Stimulated activated CD4-positive, alpha-beta T cell treated with anti-CD3 and anti-CD28 coated beads, Interleukin-4, amount 100 ng/mL, for 24 hours (primary cell): Measurements from ENCODE around the gene ZNF219.
A peak's percentile ranks its signal among the peaks of the same experiment; 100 is the strongest.

Experiments used
- DNase-seq: peaks from one replicate; pipeline ENCODE4 v3.0.0-alpha.2; 2020

ZNF219 gene

DNA sequence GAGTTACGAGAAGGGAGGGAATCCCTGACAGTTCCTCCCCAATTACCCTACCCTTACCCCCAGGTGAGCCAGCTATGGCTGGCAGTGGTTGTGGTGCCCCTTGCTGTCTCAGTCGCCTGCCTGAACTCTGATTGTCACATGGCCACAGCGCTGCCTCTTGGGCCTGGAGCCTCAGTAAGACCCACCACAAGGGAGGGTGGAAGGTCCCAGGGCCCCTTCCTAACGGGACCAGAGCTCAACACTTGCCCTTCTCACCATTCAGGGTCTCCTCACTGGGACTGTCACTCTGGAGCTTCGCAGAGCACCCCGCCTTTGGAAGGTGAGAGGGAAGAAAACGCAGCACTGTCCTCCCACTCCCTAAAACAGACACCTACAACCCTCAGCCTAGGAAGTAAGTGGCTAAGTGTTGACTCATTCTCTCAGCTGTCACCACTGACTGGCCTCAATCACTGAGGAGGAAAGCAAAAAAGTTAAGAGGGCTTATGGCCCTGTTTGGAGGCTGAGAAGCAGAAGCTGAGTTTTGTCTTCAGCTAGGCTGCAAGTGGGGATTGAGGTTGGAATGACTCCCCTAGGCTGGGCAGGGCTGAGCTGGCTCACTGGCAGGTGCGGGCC lies 3.5 kb upstream of the ZNF219 start:
- no peak for DNase-seq

DNA sequence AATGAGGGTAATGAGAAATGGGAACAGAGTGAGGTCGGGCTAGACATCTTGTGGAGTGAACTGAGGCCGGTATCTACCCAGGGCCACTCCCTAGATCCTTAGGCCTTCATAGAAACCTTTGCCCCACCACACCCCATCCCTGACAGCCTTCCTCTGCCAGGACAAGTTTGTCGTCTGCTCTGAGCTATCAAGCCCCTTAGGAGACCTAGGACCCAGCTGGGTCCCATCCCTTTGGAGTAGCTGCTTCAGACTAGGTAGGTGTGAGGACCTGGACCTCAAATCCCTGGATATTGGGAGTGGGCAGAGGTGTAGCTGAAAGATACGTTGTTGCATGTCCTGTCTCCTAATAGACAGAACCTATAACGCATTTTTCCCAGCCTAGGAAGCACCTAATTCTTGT lies 2.5 kb upstream of the ZNF219 start, which contains the start of gene TMEM253:
Gene TMEM253 (plus strand): TSS at position 136 of the 400 bp plus-strand sequence. CDS start 278 bp downstream, outside the sequence.
- no peak for DNase-seq

DNA sequence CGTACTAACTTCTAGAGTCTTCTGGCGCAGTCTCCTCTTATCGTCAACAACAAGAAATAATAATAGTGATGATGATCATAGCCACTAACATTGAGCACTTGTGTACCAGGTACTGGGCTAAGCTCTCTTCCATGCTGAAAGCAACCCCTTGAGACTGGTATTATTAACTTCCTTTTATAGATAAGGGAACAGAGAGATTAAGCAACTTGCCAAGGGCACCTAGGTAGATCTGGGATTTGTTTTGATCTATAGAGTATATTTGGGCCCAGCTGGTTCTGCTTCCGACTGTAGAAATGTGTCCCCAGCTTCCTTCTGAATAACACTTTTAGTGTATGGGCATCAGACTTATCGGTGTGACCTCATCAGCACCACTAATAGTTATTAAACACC lies 1.1 kb upstream of the ZNF219 start:
- DNase-seq = no peak

DNA sequence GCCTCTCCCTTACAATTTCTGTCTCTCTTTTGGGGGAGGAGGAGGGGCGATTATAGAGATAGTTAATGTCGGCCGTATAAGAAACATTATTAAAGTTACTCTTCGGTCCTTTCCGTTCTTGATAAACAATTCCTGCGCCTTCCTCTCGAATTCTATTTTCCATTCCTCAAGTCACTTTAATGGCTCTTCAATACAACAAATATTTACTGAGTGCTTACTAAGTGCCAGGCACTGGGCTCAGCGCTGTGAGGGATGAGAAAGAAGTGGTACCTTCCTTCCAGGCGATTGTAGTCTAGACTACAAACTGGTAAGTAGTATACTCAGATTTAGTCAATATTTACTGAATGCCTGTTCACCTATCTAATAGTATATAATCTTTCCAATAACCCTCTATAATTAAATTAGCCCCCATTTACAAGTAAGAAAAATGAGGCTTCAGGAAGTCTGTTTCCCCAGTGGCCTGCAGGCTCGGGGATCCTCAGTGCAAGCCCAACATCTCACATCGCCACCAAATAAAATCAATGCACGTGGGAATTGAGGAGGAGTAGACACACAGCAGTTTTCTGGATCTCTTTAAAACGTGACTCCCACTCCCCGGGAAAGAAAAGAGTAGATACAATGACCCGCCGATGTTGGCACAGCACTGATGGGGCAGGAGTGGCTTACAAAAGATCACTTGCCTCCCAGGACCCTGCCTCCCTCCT lies 589 bp upstream of the ZNF219 start:
- no peak for DNase-seq

DNA sequence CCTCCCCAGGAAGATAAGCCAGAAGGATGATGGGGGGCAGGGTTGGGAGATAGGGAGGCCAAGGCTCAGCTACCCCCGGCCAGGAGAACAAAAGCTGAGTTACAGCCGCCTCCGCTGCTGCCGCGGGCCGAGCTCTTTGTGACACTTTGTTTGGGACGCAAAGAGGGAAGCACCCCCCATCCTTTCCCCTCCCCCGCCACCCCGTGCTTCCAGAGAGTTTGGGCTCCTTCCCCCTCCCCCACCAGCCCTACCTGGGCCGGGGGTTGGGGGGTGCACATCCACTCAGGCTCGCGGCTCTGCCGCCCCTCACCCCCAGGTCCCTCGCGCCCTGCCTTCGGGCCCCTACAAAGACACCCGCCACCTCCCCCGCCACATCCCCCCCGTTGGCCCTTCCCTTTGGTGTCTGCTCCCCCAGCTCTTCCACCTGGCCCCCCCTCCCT lies 799 bp downstream of the ZNF219 start:
- no peak for DNase-seq

DNA sequence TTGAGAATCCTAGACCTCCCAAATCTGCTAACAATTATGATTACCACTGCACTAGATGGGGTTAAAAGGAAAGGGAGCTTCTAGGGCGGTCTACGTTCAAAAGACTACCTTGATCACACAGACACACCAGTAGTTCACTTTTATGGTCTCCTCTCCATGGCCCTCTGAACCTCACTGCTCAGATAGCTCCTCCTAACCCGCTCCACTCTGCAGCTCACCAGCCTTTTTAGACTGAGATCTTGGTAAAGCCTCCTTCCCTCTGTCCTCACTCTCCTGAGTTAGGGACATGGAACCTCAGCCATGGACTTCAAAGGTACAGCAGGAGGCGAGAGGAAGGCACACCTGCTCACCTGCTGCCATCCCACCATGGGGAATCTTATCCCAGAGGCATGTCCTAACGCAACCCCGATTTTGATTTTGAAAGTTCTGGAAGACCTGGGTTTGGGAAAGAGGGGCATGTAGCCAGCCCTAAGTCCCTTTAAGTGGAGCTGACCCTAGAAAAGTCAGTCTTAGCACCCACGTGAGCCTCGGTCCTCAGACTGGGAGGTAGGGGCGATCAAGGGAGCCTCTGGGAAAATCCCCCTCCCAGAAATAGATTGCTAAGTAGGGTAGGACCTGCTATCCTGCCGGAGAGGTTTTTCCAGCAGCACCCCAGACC lies 1.3 kb downstream of the ZNF219 start:
- DNase-seq = no peak

DNA sequence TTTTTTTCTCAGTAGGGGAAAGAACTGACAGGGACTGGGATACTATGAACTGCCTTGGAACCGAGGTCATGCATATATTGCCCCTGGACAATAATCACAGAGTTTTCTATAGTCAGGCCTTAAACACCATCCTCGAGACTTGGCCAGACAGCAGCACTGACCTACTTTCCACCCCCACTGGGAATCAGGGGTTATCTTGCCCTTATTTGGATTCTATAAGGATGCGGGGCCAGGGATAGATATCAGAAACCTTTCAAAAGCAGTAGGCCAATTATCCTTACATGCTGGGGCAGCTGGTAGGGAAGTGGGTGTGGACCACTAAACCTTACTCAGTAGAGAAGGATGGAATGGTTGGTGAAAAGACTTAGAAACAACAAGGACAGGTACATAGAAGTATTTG lies 2.0 kb downstream of the ZNF219 start:
- no peak for DNase-seq

DNA sequence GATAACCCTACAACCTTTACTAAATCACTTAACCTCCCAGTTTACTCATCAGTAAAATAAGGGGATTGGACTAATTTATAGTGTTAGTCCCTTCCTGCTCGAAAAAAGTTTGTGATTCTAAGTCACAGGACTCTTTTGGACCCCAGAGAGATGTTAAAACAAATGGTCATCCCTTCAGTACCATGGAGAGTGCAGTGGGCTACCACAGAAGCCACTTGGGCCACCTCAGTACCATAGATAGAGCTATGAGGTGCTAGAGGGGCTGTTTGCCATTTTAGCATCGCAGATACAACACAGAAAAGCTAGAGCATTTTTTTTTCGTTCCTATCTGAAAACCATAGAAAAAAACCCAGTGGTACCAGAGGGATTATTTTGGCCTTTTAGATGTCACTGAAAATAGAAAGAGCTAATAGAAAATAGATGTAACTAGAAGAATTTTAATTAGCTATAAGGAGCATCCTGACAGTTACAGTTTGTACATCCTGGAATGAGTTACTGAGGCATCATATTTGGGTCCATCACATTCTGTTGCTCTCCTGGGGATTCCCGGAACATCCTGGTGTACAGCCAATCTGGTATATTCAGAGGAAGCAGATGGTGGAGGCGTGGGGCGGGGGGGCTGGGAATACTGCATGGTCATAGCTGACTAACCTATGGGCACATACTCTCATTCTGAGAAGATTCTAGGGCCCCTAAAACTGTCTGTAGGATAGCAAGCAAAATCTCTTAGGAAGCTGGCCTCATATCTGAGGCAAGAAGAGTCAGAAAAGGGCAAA lies 2.8 kb downstream of the ZNF219 start:
- no peak for DNase-seq

DNA sequence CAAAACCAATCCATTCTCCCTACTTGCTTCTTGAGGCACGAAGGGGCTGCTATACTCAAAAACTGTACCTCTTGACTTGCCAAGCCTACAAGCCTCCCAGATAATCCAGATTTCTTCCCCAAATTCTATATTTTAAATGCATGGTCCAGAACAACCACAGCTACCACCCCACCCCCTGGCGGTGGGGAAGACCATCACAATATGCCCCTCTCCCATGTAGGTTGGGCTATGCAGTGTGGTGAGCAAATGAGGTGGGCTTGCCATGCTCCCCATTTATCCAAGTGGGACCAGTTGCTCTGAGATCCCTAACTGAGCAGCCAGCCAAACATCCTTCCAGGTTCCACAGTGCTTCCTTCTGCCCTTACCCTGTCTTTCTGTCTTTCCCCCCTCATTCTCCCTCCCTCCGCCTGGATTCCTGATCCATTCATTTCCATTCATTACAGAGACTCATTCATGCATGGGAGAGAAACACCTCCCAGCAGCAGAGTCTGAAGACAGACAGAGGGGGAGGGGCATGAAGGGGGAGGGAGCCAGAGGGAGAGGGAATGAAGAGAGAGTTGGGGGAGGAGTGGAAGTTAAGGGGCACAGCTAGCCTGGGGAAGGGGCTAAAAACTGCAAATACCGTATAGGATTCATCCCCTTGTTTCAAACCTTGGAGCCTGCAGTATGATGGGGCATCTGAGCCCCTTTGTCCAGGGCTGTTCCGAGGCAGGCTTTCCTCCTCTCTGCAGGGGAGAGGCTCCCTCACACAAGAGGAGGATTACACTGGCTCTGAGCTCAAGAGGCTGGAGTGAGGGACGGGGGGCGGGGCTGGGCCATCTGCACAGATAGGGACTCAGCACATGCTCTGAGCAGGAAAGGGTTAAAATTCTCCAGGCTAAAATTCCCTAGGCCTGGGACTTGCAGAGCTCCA lies 4.4 kb downstream of the ZNF219 start:
- no peak for DNase-seq

DNA sequence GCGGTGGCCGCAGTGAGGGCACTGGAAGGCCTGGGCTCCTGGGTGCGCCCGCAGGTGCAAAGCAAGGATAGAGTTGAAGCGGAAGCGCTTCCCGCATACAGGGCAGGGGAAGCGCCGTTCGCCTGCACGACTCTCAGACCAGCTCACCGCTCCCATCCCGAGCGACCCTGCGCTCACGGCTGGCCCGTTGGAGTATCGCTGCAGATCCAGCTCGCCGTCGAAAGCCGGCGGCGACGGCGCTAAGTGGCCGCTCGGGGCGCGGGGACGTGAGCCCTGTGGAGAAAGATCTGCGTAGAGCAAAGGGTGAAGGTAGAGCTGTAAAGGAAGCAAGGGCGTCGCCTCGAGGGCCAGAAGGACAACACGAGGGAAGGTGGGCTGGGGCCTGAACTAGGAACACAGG lies 5.4 kb downstream of the ZNF219 start:
- no peak for DNase-seq

DNA sequence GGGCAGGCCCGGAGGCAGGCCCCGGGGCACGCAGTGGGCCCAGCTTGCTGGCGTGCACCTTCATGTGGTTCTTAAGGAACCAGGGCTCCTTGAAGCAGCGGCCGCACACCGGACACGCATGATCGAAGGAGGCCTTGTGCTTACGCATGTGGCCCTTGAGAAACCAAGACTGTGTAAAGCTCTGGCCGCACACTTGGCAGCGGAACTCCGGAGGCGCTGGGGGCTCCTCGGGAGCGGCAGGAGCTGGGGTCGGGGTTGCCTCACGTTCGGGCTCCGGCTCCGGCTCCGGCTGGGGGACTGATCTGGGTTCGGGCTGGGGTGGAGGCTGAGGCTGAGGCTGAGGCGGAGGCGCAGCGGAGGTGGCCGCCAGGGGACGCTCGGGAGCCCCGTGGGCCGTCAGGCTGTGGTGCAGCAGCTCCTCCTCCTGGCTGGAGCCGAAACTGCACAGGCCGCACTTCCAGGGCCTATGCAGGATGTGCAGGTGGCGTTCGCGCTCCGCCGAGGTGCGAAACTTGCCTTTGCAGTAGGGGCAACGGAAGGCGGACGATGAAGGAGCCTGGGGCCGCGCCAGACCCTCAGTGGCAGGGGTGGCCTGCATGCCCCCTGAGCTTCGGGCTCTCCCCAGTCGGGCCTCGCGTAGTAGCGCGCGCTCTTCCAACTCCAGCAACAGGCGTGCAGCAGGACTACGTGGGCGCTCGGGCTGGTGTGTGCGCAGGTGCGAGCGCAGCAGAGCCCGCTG lies 6.0 kb downstream of the ZNF219 start:
- peak; percentile 93 for DNase-seq

DNA sequence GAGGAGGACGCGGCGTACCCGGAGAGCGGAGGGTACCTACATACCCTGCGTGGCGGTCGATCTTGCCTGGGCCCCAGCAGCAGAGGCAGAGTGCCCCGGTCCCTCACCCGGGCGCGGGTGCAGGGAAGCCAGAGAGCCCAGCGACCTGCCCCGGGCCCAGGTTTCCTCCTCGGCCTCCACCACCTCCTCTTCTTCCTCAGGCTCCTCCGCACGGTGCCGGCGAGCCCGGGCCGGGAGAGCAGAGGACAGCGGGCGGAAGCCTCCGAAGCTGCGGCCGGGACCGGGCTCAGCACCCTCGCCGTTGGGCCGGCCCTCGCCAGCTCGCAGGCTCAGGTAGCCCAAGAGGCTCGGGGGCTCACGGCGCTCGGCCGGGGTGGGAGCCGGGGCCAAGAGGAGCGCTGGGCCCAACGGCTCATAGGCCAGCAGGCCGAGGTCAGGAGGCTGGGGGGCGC lies 6.6 kb downstream of the ZNF219 start:
- DNase-seq = no peak

DNA sequence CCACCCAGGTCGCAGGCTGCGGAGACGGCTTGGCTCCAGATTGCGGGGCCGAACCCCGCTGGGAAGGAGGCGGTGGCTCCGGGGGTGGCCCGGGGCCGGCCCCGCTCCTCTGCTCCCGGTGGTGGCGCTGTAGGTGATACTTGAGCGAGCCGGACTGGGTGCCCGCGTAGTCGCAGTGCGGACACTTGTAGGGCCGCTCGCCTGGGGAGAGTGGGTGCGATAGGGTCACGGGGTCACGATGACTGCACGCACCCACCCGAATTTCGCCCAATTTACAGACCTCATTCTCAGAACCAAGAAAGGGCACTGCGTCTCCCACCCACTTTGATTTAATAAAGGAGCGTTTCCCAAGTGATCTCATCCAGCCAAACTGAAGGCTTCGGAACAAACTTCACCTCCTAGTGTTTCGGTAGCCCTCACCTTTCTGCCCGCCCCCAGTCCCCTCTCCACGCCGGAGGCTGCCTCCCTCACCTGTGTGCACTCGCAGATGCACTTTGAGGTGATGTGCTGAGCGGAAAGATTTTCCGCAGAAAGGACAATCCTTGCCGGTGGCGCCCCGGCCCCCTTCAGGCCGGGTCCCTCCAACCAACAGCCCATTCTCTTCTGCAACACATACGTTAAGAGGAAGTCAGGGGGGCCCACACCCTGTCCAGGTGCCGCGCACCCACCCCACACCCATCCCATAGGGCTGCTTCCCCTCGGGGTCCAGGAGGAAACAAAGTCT lies 7.4 kb downstream of the ZNF219 start:
- no peak for DNase-seq

DNA sequence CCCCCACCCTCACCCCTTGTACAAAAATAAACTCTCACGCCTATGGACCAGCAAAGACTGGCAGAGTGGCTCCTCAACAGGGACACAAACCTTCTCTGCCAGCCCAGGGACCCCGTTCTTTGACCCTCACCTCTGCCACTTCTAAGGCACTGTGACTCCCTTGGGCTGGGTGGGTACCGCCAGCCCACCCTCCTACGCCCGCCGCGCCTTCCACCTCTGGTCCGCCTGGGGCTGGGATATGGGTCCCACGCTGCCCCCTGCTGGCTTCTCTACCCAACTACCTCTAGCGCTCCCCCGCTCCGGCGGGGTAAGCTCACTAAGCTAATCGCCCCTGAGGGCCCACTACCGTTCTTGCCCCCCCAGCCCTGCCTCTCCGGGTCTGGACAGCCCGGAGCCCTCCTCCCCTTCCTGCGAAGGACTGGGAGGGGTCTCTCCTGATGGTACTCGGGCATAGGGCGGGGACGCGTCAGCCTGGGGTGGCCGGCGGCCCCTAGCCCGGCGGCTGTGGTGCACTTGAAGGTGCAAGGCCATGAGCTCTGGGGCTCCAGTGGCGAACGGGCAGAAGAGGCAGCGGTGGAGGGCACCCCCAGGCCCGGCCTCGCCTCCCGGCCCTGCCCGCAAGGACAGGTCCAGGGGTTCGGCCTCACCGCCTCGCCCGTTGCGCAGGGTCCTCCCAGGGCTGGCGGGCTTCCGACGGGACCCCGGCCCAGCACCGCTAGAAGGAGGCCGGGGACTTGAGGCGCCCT lies 8.1 kb downstream of the ZNF219 start:
- no peak for DNase-seq

DNA sequence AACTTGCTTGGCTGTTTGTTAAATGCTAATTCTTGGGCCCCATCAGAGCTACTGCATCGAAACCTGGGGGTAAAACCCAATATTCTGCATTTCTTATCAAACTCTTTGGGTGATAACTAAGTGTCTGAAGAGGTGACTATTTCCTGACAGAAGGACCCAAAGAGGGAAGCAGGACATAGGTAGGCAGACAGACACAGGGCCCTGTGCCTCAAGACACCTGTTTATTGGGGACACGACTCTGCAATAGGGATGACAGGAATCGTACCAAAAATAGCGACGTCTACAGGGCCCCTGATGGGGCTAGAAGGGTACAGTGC lies 8.6 kb downstream of the ZNF219 start:
- DNase-seq = no peak

DNA sequence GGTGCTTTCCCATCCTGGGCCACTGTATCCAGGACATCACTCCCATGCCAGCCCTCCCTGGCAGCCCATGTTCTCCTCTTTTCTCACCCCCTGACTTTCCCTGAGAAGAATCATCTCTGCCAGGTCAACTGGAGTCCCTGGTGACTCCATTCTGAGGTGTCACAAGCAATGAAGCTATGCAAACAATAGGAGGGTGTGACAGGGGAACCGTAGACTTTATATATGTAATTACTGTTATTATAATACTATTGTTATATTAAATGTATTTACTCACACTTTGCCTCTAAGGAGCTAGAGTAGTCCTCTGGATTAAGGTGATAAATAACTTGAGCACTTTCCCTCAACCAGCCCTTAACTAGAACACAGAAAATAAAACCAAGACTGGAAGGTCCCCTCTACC lies 9.2 kb downstream of the ZNF219 start:
- no peak for DNase-seq

DNA sequence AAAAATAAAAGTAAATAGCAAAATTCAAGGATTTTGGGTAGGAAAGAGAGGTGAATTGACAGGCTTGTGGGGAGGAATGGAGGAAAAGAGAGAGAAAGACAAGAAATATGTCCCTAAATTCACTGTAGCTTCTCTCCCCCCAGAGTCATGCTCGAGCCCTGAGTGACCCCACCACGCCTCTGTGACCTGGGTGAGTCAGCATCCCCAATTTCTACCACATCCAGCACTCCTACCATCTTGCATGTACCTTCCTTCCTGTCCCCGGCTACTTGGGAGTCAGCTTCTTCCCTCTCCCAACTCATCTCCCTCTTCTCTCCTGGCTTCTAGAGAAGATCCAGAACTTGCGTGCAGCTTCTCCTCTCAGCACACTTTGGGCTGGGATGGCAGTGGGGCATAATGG lies 9.8 kb downstream of the ZNF219 start:
- DNase-seq = no peak

DNA sequence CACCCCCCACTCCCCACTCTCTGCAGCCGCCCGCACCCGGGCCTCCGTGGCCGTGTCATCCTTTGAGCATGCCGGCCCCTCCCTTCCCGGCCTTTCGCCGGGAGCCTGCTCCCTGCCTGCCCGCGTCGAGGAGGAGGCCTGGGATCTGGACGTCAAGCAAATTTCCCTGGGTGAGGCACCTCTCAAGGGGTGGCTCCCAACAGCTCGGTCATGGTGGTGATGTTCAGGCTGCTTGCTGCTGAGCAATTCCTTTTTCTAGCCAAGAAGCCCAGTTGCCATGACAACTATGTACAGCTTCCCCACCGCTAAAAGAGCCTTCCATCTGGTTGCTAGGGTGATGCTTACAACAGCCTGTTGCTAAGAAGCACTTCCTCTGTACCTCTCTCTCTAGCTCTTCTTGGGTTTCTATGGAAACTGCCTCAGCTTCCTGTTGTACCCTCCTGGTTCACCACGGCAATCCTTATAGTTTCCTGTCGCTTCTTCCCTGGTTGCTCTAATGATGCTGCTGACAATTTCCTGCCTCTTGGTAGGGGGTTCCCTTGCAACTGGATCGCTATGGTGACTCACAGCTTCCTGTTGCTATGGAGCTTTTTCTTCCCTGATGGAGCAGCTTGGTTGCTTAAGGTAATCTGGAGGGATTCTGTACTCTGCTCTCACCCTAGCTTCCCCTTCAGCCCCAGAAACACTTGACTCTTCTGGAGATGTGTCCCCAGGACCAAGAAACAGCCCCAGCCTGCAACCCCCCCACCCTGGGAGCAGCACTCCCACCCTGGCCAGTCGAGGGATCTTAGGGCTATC lies 11.0 kb downstream of the ZNF219 start:
- peak; percentile 63 for DNase-seq

DNA sequence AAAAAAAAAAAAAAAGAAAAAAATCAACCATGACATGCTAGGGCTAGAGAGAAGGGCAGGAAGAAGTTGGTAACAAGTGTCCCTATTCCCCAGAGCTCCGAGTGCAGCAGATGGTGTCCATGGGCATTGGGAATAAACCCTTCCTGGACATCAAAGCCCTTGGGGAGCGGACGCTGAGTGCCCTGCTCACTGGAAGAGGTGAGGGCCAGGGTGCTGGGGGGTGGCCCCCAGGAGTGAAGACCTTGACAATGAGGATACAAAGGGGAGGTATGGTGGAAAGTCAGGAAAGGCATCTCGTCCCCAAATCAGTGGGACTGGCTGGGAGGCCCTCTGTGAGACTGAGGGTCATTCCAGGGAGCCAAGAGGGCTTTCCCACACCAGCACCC lies 11.6 kb downstream of the ZNF219 start:
- no peak for DNase-seq
